ENCODE results near the gene COPA. TPM values are rescaled to one million over a fixed set of nuclear protein-coding genes. Genes with fewer than 3 reads are reported as not detected.

The COPA gene
- total RNA-seq, 2 donors from 2014 or later = 96.1 to 134 TPM

DNA sequence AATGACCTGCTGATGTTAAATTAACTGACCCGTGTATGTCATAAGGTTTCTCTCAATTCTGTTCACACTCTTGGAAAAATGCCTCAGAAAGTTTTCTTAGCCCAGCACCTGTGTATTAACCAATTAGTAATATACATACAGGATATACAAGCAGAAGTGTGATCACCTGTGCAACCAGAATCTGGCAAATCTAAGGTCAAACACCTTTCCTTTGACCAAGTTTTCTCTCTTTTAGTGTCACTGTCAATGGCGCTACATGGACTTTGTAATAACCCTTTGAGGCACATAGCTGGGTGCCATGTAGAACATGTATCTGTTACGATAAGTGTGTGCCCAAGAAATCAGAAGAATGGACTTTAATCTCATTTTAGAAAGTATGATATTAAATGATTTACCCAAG is 1.2 kb upstream of the COPA start:
- Histone ChIP-seq H3K27ac (peak overlapping the region in 1 of 2 donors; percentile 96), H3K36me3 (peaks cover 21% of the 10 kb centered on the region)

GRCh38 chr1:160342526-160342925 is 524 bp downstream of the COPA start:
- Histone ChIP-seq H3K4me3 (peak overlapping the region; percentile 87 to 94), H3K9me3 (no peaks in the 10 kb centered on the region), H3K36me3 (peaks cover 22% of the 10 kb centered on the region), H3K4me1 (peaks cover 0 to 38% of the 10 kb centered on the region in 2 donors), H3K27ac (peak overlapping the region; percentile 89 to 96), H3K27me3 (no peaks in the 10 kb centered on the region)
- TF ChIP-seq CTCF (IDR thresholded peaks at IDR 0.05) = no peak
- no peak for DNase-seq (ENCODE audit: low spot score)

More for the DNA sequence above, 1.2 kb upstream of the COPA start:
- DNase-seq (ENCODE audit: low spot score) = no peak
- peaks cover 0 to 38% of the 10 kb centered on the region in 2 donors for H3K4me1 ChIP-seq
- H3K27me3 ChIP-seq = no peaks in the 10 kb centered on the region
- no peaks in the 10 kb centered on the region for H3K9me3 ChIP-seq
- TF ChIP-seq CTCF (IDR thresholded peaks at IDR 0.05) = no peak
- H3K4me3 ChIP-seq = peak overlapping the region; percentile 87 to 94

DNA sequence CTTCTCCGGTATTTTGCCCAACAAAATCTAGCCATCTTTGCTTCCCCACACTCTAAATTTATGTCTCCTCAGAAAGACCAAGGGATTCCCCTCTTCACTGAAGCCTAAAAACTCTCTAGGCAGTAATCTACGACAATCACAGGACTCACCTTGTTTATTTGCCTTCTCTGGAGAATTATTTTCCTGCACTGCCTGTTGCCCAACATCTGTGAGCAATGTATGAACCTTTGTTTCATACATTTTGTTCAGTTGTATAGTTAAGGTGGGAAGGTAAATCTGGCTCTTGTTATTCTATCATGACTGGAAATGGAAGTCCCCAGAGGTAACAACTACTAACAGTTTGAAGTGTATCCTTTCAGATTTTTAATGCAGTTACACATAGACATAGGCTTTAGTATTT is 2.2 kb downstream of the COPA start:
- Histone ChIP-seq H3K27me3 (no peaks in the 10 kb centered on the region), H3K9me3 (no peaks in the 10 kb centered on the region), H3K4me3 (no peak overlapping the region), H3K36me3 (peaks cover 37% of the 10 kb centered on the region), H3K4me1 (peaks cover 0 to 34% of the 10 kb centered on the region in 2 donors), H3K27ac (peak overlapping the region in 1 of 2 donors; percentile 6)
- TF ChIP-seq CTCF (IDR thresholded peaks at IDR 0.05) = no peak
- no peak for DNase-seq (ENCODE audit: low spot score)

- Histone ChIP-seq H3K36me3 (peaks cover 43% of the 10 kb centered on the region), H3K9me3 (no peaks in the 10 kb centered on the region), H3K27me3 (no peaks in the 10 kb centered on the region), H3K4me1 (peaks cover 0 to 34% of the 10 kb centered on the region in 2 donors), H3K27ac (peak overlapping the region in 1 of 2 donors; percentile 6), H3K4me3 (no peak overlapping the region)
- no peak for TF ChIP-seq CTCF (IDR thresholded peaks at IDR 0.05)
- DNase-seq (ENCODE audit: low spot score) = no peak
Measured at GRCh38 chr1:160340146-160340545, 2.9 kb downstream of the COPA start.

- H3K27ac ChIP-seq = no peak overlapping the region
- peaks cover 0 to 24% of the 10 kb centered on the region in 2 donors for H3K4me1 ChIP-seq
- peaks cover 57% of the 10 kb centered on the region for H3K36me3 ChIP-seq
- TF ChIP-seq CTCF (IDR thresholded peaks at IDR 0.05) = no peak
- no peaks in the 10 kb centered on the region for H3K27me3 ChIP-seq
- no peak for DNase-seq (ENCODE audit: low spot score)
- H3K4me3 ChIP-seq = no peak overlapping the region
- H3K9me3 ChIP-seq = no peaks in the 10 kb centered on the region
Measured at GRCh38 chr1:160338580-160338979, 4.5 kb downstream of the COPA start.

DNA sequence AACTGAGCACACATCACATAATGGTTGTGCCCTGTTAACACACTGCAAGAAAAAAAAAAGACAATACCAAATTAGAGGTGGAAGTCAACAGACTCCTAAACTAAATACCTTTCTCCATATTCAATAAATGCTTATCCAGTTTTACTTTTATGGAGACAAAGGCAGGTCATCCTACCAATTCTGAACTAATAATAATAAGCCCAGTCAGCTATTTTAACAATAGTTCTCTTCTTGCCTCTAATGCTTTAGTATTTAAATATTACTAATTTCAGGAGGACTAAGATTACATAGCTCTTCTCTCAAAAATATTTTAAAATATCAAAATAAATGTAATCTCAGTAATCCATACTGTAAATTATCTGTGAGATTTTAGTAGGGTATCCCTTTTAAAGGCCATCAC is 10.5 kb downstream of the COPA start:
- Histone ChIP-seq H3K27me3 (no peaks in the 10 kb centered on the region), H3K4me1 (no peaks in the 10 kb centered on the region), H3K4me3 (no peak overlapping the region), H3K36me3 (peaks cover 96% of the 10 kb centered on the region), H3K9me3 (no peaks in the 10 kb centered on the region), H3K27ac (no peak overlapping the region)
- TF ChIP-seq CTCF (IDR thresholded peaks at IDR 0.05) = no peak
- no peak for DNase-seq (ENCODE audit: low spot score)
